GM12891 (cell line): ENCODE measurements around the gene RPL11.

Experiments
- POLR2A ChIP-seq: IDR thresholded peaks from 2 replicates; pipeline ENCODE4 v1.6.1; 2011; ENCODE audit warnings: low read depth, low read length, control low read depth
- POLR2AphosphoS5 ChIP-seq: IDR thresholded peaks from 2 replicates; pipeline ENCODE4 v1.6.1; 2011; ENCODE audit warnings: low read depth, low read length, control low read depth
- POU2F2 ChIP-seq: IDR thresholded peaks from 2 replicates; pipeline ENCODE4 v1.6.1; 2011; ENCODE audit warnings: low read depth, mild to moderate bottlenecking, control low read depth, low read length, moderate library complexity
- SPI1 ChIP-seq: IDR thresholded peaks from 2 replicates; pipeline ENCODE4 v1.6.1; 2011; ENCODE audit warnings: low read depth, low read length, control low read depth
- TAF1 ChIP-seq: IDR thresholded peaks from 2 replicates; pipeline ENCODE4 v1.6.1; 2011; ENCODE audit warnings: low read depth, low read length, control low read depth

DNA sequence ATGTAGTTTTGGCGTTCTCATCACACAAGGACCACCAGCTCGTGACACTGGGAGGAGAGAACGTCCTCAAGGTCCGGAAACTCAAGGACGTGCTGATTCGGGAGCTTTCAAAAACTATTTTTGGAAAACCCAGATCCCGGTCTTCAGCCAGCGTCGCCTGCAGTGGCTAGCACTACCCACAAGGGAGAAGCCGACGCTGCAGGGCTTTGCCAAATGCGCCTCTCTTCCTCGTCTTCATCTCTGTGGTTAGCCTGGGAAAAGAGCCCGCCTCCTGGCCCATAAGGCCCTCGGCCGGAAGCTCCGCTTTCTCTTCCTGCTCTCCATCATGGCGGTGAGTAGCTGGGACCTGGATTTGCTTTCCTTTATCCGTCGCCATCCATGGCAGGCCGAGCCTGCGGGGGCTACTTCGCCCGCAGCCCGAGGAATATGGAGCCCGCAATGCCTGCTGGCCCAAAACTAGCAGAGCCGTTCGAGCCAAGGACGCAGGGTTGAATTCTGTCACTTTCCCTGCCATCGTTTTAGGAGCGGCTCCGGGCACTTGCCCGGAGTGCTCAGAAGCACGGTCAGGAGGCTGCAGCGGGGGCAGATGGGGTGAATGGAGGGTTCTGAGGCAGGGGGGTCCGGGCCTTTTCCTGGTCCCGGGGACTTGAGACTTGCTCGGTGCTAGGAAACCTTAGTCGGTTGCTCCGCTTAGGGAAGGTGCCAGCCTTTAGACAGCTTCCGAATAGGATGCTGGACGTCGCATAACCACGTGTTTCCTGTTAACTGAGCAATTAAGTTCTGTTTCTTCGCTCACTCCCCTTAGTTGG is at the start of gene RPL11:
- TF ChIP-seq TAF1: peak; percentile 100
- peak; percentile 99 for TF ChIP-seq POLR2A
- TF ChIP-seq POLR2AphosphoS5: peak; percentile 99
- peak; percentile 85; the same call in 1 of the 2 replicates for TF ChIP-seq POU2F2
- 0 out of 2 replicates have a peak, but pooled peaks have one; percentile 16 for TF ChIP-seq SPI1
